KOPT-K1 (cell line): Measurements from ENCODE around the gene USP26.
"Not testable (repeated sequence)": the region's sequence is repeated elsewhere in the genome, so short reads cannot be mapped to it uniquely, and the experiment has no call there.

Experiments used
- H3K27ac ChIP-seq: fragments of 200-600 bp; sonication (generic); 2 replicates; pipeline ENCODE4 v1.5.1; 2016; ENCODE audit warnings: antibody characterized with exemption, mild to moderate bottlenecking, low read depth, low read length; ENCODE audit not compliant: poor library complexity, severe bottlenecking
- H3K36me3 ChIP-seq: fragments of 200-600 bp; sonication (generic); 2 replicates; pipeline ENCODE4 v1.5.1; 2017; ENCODE audit warnings: antibody characterized with exemption, mild to moderate bottlenecking, low read length, moderate library complexity; ENCODE audit not compliant: insufficient read depth
- H3K9me3 ChIP-seq: fragments of 200-600 bp; sonication (generic); 2 replicates; pipeline ENCODE4 v1.5.1; 2017; ENCODE audit warnings: antibody characterized with exemption, low read length, mild to moderate bottlenecking; ENCODE audit not compliant: insufficient read depth, poor library complexity, severe bottlenecking

The USP26 gene

DNA sequence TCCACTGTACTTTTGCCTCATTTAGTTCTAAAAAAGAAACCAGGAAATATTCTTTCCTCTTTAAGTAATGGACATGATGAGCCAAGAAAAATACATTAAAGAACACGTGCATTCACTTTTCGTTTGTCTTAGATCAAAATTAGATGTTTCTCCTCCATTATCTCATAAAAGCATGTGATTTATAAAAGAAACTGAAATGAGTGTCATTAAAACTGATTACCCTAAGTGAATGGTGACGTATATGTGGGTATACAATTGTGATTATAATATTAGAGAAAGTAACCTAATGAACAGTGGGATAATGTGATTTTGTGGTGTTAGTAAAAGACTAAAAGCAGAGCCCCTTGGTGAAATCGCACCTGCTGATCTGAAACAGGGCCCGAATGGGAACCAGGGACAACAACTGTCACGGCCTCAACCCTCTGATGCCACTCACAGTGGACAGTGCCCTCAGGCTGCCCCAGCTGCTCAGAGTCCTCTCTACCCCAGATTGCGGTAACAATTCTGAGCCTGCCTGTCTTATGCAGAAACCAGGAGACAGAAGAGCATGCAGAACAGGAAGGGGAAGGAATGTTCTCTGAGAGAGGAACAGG, 112.8 kb downstream of the USP26 start:
- H3K27ac ChIP-seq: no peak overlapping the region
- no peaks in the 10 kb centered on the region for H3K9me3 ChIP-seq
- no peaks in the 10 kb centered on the region for H3K36me3 ChIP-seq

DNA sequence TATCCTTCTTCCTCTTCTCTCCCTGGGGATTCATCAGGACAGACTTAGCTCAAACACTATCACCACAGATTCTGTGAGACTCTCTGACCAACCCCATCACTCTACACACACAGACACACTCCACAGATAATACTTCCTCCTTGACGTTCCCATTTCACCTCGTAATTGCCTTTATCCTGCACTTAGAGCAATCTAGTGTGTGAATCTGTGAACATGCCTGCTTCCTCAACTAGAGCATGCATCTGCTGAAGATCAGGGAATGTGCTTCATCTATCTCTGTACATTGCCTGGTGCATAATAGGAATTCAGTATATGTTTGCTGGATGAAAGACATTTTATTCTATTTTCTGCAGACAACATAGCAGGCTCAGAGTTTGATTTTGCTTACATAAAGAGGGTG, 113.4 kb downstream of the USP26 start:
- H3K27ac ChIP-seq: no peak overlapping the region

DNA sequence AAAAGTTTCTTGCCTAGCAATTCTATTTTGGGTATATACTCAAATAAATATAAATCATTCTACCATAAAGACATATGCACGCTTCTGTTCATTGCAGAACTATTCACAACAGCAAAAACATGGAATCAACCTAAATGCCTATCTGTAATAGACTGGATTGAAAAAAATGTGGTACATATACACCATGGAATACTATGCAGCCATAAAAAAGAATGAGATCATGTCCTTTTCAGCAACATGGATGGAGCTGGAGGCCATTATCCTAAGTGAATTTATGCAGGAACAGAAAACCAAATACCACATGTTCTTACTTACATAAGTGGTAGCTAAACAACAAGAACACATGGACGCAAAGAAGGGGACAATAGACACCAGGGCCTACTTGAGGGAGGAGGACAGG, 116.9 kb downstream of the USP26 start:
- H3K36me3 ChIP-seq, H3K9me3 ChIP-seq, H3K27ac ChIP-seq: not testable (repeated sequence)

More for the DNA sequence above, 113.4 kb downstream of the USP26 start:
- H3K36me3 ChIP-seq: no peaks in the 10 kb centered on the region
- no peaks in the 10 kb centered on the region for H3K9me3 ChIP-seq
